Renal cortex interstitium (tissue), 11 donors: ENCODE results near the gene ARMC10. TPM values are rescaled to one million over a fixed set of nuclear protein-coding genes. Genes with fewer than 3 reads are reported as not detected.
"Not testable (repeated sequence)": the region's sequence is repeated elsewhere in the genome, so short reads cannot be mapped to it uniquely, and the experiment has no call there.

Experiments used
- DNase-seq, 11 donors: peaks; one replicate each; pipeline ENCODE4 v3.0.0-alpha.2; 2013; ENCODE audit warnings: low read depth in 9 of 11, low spot score in 4 of 11; ENCODE audit errors: extremely low read depth in 1 of 11
- polyA plus RNA-seq, 3 donors: library from polyadenylated mRNA; unstranded; fragments of 120-200 nt; gene quantifications; one replicate each; pipeline ENCODE4 v1.2.1, GENCODE V29; 2013; ENCODE audit not compliant: insufficient read length in 3 of 3

ARMC10 gene
- polyA plus RNA-seq, 3 donors = 54.1 to 67.3 (median 55.7) TPM

GRCh38 chr7:103106703-103107070 is 31.7 kb downstream of the ARMC10 start:
- DNase-seq = not testable (repeated sequence)

- DNase-seq = no peak
Observed at GRCh38 chr7:103113164-103113563, 38.2 kb downstream of the ARMC10 start.

GRCh38 chr7:103114576-103115008 is 39.7 kb downstream of the ARMC10 start:
- no peak for DNase-seq

DNA sequence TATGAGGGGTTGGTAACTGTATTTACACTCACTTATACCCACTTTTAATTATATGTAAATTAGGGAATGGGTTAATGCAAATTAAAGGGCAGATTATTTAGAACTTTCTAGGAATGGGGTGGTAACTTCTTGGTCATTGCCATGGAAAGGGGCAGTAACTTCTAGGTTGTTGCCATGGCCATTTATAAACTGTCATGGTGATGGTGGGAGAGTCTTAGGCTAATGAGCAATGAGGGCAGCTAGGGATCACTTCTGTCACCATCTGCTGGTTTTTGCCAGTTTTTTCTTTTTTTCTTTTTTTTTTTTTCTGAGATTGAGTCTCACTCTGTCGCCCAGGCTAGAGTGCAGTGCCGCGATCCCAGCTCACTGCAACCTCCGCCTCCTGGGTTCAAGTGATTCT is 40.8 kb downstream of the ARMC10 start:
- DNase-seq = no peak

DNA sequence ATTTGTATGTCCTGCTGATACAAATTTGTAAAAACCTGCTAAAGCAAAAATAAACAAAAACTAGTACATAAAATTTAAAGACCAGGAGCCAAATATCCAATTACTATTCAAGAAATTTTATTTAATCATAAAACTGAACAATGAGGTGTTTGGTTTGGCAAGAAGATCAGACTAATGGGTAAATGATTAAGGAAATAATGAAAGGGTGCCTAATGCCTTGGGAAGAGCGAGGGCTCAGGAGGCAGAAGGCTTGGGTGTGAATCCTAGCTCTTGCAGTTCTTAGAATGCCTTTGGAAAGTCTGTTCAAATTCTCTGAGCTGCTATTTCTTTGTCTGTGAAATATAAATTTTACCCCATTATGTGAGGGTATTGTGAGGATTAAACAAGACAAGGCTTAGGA is 41.6 kb downstream of the ARMC10 start:
- DNase-seq = no peak

GRCh38 chr7:103116991-103117390 is 42.1 kb downstream of the ARMC10 start:
- DNase-seq = no peak

DNA sequence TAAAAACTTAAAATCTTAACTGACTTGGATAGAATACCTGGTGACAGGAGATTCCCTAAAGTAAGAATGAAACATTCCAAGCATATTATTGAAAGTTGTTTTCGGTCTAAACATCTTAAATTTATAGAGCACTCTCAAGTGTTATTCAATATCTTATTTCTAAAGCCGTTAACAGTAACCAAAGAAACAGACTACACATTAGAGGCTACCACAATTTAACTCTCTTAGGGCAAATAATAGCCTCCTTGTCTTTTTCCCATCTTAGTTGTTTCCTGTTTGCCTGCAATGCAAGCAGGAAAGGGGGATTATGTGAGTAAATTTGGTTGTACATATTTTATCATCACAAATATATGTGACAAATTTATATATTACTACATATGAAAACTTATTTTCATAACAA is 42.5 kb downstream of the ARMC10 start:
- DNase-seq = no peak

- DNase-seq = no peak
Observed at GRCh38 chr7:103119791-103120291, 44.9 kb downstream of the ARMC10 start.

DNA sequence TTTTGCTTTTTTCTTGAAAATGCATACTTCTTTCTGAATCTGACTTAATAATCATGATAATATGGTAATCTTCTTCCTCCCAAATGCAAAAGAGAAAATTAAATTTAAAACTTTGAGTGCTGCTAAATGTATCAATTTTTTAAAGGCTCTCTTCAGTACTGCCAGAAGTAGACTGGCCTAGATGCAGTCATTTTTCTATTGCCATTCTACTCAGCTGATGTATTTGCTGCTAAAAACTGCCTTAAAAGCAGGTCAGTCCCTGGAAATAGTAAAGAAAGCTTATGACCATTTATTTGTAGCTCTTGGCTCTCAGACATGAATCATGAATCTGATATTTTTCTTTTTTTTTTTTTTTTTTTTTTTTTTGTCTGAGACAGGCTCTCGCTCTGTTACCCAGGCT is 45.4 kb downstream of the ARMC10 start:
- DNase-seq = no peak

DNA sequence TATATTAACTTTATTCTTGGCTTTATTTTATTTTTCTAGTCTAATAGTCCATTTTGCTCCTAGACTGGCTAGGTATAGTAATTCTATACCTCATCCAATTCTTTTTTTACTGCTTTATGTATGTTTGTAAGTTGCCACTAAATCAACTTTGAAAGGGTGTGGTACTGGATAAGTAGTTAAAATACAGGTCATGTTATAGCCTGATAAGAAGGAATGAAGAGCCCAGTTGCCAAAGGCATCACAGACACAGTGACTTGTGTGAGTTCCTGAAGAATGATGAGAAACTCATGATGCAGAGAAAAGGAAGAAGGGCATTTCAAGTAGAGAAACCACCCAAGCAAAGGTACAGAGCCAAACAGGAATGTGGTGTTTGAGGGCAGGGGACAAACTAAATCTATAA is 46.7 kb downstream of the ARMC10 start:
- no peak for DNase-seq

GRCh38 chr7:103123529-103123928 is 48.6 kb downstream of the ARMC10 start:
- DNase-seq = no peak

DNA sequence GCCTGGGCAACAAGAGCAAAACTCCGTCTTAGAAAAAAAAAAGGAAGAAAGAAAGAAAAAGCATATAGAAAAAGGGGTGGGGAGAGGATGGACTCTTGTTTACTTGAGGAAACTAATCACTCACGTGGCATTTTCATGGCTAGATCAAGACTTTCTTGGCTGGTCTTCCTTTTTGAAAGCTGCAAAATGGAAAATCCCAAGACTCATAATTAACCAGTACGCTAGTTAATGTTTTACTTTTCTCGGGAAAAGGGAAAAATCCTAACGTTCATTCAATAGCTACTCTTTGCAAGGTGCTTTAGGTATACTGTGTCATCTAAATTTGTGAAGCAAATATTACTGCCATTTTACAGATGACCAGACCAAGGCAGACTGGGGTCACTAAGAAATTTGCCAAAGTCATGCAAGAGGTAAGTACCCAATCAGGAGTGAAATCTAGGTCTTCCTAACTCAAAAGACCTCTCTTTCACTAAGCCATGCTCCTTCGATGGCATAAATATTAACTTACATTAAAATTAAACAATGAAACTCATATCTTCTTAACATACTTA is 49.6 kb downstream of the ARMC10 start:
- no peak for DNase-seq

- no peak for DNase-seq
Observed at GRCh38 chr7:103127006-103127405, 52.1 kb downstream of the ARMC10 start.

- no peak for DNase-seq
Observed at GRCh38 chr7:103129702-103130549, 55.0 kb downstream of the ARMC10 start.

GRCh38 chr7:103130901-103131624 is 56.1 kb downstream of the ARMC10 start:
- no peak for DNase-seq

DNA sequence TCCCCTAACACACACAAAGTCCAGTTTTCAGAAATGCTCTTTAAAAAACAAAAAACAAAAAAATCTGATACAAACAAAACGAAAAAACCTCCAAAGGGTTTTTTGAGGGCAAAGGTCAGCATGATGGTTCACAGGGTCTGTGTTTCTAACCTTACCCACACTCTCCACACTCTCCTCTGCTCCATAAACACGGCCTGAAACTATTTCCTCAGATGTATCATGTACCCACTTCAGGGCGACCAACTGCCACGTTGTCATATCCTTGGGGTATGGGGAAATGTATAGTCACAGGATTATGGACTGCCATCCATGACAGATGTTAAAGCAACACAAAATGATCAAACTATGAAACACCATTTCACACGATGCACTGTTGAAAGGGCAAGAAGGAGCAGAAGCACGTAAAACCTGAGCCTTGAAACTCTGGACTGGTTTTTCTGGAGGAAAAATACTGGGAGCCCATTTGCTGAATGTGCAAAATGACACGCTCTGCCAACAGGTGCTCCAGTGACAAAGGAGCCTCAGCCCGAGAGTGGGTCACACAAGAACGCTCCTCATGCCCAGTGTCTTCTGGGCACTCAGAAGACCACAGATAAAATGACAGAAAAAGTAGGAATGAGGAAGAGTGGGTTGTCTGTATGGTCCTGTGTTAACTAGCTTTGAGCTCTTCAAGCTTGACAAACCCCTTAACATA is 58.2 kb downstream of the ARMC10 start:
- no peak for DNase-seq

DNA sequence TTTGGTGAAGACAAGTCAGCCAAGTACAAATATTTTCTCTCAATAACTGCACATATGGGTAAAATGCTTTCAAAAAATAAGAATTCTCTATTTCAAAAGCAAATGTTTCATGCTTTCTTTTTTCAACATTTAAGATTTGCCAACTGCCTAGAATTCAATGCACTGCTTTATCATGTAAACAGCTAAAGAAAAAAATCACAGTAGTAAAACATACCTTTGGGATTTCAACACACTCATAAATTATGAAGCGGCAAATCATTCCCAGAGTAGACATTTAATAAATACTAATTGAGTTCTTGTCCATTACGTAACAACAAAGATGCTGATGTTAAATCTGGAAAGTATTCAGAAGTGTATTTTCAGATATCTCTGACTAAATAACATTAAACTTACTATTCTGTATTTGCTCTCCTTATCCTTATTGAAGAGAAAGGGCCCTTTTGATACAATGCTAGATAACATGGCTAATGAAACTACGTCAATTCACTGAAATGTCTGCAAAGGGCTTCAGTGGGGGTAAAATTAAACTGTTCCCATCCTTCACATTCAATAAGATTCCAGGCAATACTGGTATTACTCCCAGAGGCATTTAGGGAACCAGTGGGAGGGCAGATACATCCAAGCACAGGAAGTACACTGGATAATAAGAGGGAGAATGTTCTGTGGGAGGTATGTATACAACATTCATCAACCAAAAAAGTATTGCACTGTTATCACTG is 60.1 kb downstream of the ARMC10 start:
- no peak for DNase-seq

GRCh38 chr7:103140061-103140460 is 65.1 kb downstream of the ARMC10 start:
- DNase-seq = no peak

DNA sequence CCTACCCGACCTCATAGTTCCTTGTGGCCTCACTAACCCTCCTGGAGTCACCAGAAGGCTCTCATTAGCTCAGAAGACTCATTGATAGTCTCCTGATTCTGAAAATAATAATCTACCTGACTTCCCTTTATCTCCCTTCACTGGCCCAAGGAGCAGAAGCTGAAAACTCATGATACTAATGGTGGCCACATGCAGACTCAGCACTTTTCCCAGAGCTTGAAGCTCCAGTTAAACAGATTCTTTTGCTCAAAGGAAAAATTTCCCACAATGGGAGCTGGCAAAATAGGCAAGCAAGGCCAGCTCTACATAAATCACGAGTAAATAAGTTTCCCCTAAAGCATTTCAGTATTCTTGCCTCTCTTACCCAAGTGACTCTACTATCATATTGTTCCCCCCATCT is 65.7 kb downstream of the ARMC10 start:
- no peak for DNase-seq
